Panc1 (cell line): Measurements from ENCODE around the gene PZP. TPM values are rescaled to one million over a fixed set of nuclear protein-coding genes. Genes with fewer than 3 reads are reported as not detected.

Source experiments
- ATAC-seq: fragments of 200-7000 bp; cut with Tn5 transposase; 2 replicates; pipeline ENCODE4 v1.9.1; 2020; ENCODE audit warnings: mild to moderate bottlenecking, moderate library complexity
- BruUV-seq: library from RNA; stranded (reverse); fragments of 400-500 nt; replicated peaks from 2 replicates; lab custom pipeline; 2021; lab: Mats Ljungman, UMichigan
- CTCF ChIA-PET: fragments of 300-600 bp; sonication (Branson Sonifier 250); formaldehyde crosslinking; loops from one replicate; lab custom pipeline; 2022; ENCODE audit warnings: antibody characterized with exemption; lab: Charles Lee
- POLR2A ChIA-PET: fragments of 300-600 bp; sonication (Branson Sonifier 250); formaldehyde crosslinking; loops from one replicate; lab custom pipeline; 2022; ENCODE audit warnings: antibody characterized with exemption; lab: Charles Lee
- DNase-seq: peaks from one replicate; pipeline ENCODE4 v3.0.0-alpha.2; 2010; ENCODE audit warnings: low read depth, low spot score
- H3K27ac ChIP-seq: 2 replicates; pipeline ENCODE4 v1.5.1; 2011; ENCODE audit warnings: mild to moderate bottlenecking, low read length, inconsistent platforms
- H3K27me3 ChIP-seq: fragments of 200-500 bp; sonication (Bioruptor generic); 2 replicates; pipeline ENCODE4 v1.6.0; 2014; ENCODE audit warnings: low read length, inconsistent platforms; ENCODE audit not compliant: control insufficient read depth, insufficient read depth
- H3K36me3 ChIP-seq: fragments of 200-500 bp; sonication (Bioruptor generic); 2 replicates; pipeline ENCODE4 v1.5.1; 2014; ENCODE audit warnings: inconsistent platforms, mild to moderate bottlenecking, low read length, moderate library complexity; ENCODE audit not compliant: control insufficient read depth, insufficient read depth
- H3K4me1 ChIP-seq: 2 replicates; pipeline ENCODE4 v1.5.1; 2011; ENCODE audit warnings: inconsistent platforms, mild to moderate bottlenecking, low read length, moderate library complexity; ENCODE audit not compliant: control insufficient read depth, insufficient read depth
- H3K4me3 ChIP-seq, 2 experiments: 2 replicates each; pipeline ENCODE4 v1.5.1; 2011 to 2012; ENCODE audit warnings: low read depth in 2 of 2, low read length in 2 of 2, mild to moderate bottlenecking in 2 of 2, inconsistent platforms in 1 of 2, moderate library complexity in 1 of 2
- H3K9me3 ChIP-seq: fragments of 200-500 bp; sonication (Bioruptor generic); 2 replicates; pipeline ENCODE4 v1.5.1; 2014; ENCODE audit warnings: low read depth, mild to moderate bottlenecking, inconsistent platforms, low read length, moderate library complexity; ENCODE audit not compliant: control insufficient read depth, insufficient read depth
- CTCF ChIP-seq: fragments of 450-650 bp; IDR thresholded peaks from 2 replicates; pipeline ENCODE4 v1.5.1; 2017; ENCODE audit warnings: mild to moderate bottlenecking
- POLR2AphosphoS5 ChIP-seq: IDR thresholded peaks from 2 replicates; pipeline ENCODE4 v1.6.1; 2012; ENCODE audit warnings: mild to moderate bottlenecking, low read depth, low read length, moderate library complexity
- SIN3A ChIP-seq: IDR thresholded peaks from 2 replicates; pipeline ENCODE4 v1.6.1; 2012; ENCODE audit warnings: low read depth, mild to moderate bottlenecking, low read length, moderate library complexity, borderline replicate concordance; ENCODE audit not compliant: insufficient read depth
- TCF7L2 ChIP-seq: IDR thresholded peaks from 2 replicates; pipeline ENCODE4 v1.6.1; 2011; ENCODE audit warnings: mild to moderate bottlenecking, low read depth, low read length, inconsistent platforms
- in situ Hi-C: cut with HindIII; loops from 2 replicates; pipeline ENCODE4 v1.10.0; 2016; ENCODE audit warnings: low sequenced_read_pairs, low pct_unique_long_range_greater_than_20kb
- intact Hi-C: fragments of 100-400 bp; cut with micrococcal nuclease; formaldehyde crosslinking; loops from one replicate; pipeline ENCODE4 v1.10.0; 2022; ENCODE audit not compliant: unreplicated experiment
- total RNA-seq: library from RNA; stranded (reverse); gene quantifications from one replicate; pipeline ENCODE4 v1.2.1, GENCODE V29; 2021; ENCODE audit not compliant: unreplicated experiment
- TF ChIP-seq, protein P1 (sequence below), 2 experiments: IDR thresholded peaks; 2 replicates each; pipeline ENCODE4 v1.6.1; 2011 to 2012; ENCODE audit warnings: low read depth in 2 of 2, control low read depth in 1 of 2, low read length in 1 of 2, mild to moderate bottlenecking in 1 of 2, moderate library complexity in 1 of 2; ENCODE audit not compliant: insufficient read depth in 1 of 2

Gene PZP
- total RNA-seq, 1 experiment from 2014 or later: not detected

DNA sequence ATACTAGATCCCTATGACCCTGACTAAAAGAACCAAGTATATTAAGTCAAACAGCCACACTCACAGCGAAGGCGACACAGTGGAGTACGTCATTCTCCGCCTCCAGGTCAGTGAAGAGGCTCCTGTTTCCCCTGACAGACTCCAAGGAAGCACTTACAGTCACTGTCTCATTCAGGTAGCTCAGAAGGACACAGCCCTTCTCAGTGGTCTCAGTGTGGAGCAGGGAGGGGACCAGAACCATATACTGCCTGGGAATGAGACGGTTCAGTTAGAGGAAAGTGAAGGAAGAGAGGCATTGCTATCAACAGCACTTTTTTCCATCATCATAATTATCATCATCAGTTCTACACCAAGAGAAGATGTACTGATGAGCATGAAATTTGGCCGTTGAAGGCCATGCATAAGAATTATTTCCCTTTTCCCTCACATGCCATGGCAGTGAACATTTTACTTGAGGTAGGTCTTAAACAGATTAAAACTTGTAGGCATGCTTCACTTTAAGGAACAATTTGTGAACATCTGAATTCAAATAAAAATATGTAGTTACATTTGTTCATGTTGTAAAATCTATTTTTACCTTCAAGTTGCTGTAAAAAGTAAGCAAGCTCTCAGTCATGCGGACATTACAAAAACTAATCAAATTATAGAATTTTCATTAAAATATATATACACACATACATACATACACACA is 94.8 kb downstream of the PZP start:
- H3K4me1 ChIP-seq: no peaks in the 10 kb centered on the region
- DNase-seq: no peak
- CTCF ChIA-PET: interaction anchor here (0.7 kb wide), 1 partner anchor 22 kb away, joined by 4 read pairs; no protein-coding TSS in a partner anchor
- H3K27ac ChIP-seq: no peak overlapping the region
- H3K36me3 ChIP-seq: no peaks in the 10 kb centered on the region
- intact Hi-C loops: no loop called here
- in situ Hi-C loops: no loop called here
- POLR2A ChIA-PET: no interaction called here
- TF ChIP-seq CTCF: no peak
- no peak for TF ChIP-seq SIN3A
- no peak for TF ChIP-seq TCF7L2
- TF ChIP-seq POLR2AphosphoS5: no peak
- TF ChIP-seq, protein P1, sequence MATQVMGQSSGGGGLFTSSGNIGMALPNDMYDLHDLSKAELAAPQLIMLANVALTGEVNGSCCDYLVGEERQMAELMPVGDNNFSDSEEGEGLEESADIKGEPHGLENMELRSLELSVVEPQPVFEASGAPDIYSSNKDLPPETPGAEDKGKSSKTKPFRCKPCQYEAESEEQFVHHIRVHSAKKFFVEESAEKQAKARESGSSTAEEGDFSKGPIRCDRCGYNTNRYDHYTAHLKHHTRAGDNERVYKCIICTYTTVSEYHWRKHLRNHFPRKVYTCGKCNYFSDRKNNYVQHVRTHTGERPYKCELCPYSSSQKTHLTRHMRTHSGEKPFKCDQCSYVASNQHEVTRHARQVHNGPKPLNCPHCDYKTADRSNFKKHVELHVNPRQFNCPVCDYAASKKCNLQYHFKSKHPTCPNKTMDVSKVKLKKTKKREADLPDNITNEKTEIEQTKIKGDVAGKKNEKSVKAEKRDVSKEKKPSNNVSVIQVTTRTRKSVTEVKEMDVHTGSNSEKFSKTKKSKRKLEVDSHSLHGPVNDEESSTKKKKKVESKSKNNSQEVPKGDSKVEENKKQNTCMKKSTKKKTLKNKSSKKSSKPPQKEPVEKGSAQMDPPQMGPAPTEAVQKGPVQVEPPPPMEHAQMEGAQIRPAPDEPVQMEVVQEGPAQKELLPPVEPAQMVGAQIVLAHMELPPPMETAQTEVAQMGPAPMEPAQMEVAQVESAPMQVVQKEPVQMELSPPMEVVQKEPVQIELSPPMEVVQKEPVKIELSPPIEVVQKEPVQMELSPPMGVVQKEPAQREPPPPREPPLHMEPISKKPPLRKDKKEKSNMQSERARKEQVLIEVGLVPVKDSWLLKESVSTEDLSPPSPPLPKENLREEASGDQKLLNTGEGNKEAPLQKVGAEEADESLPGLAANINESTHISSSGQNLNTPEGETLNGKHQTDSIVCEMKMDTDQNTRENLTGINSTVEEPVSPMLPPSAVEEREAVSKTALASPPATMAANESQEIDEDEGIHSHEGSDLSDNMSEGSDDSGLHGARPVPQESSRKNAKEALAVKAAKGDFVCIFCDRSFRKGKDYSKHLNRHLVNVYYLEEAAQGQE (IDR thresholded peaks at IDR 0.05; ENCODE audit: insufficient read depth in 1 of 2, low read depth in 2 of 2, low read length in 1 of 2): no peak
- BruUV-seq: no TSS peak
- no peak overlapping the region for H3K4me3 ChIP-seq
- no peaks in the 10 kb centered on the region; the same call in 1 of the 2 replicates for H3K27me3 ChIP-seq
- no peaks in the 10 kb centered on the region for H3K9me3 ChIP-seq
- no peak for ATAC-seq

DNA sequence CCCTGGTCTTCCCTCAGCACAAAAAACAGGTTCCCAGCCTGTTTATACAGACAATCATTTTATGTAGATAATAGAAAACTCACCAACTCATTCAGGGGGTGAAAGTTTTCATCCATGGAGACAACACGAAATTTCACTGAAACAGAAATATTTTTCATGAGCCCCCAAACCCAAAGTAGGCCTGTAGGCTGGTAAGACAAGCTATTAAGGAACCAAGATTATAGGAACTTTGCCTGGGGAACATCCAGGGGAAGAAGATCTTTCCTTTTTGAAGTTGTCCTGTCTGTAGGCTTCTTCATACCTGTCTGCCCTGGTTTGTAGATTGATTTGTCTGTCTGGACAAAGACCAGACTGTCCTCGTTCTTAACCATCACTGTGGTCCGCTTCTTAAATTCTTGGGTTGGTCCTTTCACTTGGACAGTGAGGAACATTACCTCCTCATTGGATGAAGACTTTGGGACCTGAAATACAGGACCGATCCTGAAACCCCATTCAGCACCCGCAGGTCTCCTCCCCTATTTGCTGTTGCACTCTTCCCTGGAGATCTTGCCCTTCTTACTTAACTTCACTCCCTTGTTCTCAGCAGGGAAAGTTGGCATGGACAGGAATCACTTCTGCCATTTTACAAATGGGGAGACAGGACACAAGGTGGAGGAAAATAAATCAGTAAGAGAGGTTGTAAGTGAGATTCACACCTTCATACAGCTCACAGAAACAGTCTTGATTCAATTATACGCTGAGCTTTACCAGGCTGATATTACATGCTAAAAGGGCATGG is 95.9 kb downstream of the PZP start:
- intact Hi-C loops (no loop called here), in situ Hi-C loops (no loop called here)
- no TSS peak for BruUV-seq
- Histone ChIP-seq H3K4me1 (no peaks in the 10 kb centered on the region), H3K9me3 (no peaks in the 10 kb centered on the region), H3K27me3 (no peaks in the 10 kb centered on the region), H3K36me3 (no peaks in the 10 kb centered on the region), H3K27ac (no peak overlapping the region), H3K4me3 (no peak overlapping the region)
- CTCF ChIA-PET: no interaction called here
- TF ChIP-seq, protein P1 (IDR thresholded peaks at IDR 0.05; ENCODE audit: insufficient read depth in 1 of 2, low read depth in 2 of 2, low read length in 1 of 2): no peak
- ATAC-seq (no peak), DNase-seq (no peak)
- POLR2A ChIA-PET: interaction anchor here (0.6 kb wide), 1 partner anchor 708 kb away, joined by 4 read pairs; no protein-coding TSS in a partner anchor
